Activated CD8-positive, alpha-beta T cell treated with anti-CD3 and anti-CD28 coated beads for 36 hours (primary cell): ENCODE results near the gene ADCY9. TPM values are rescaled to one million over a fixed set of nuclear protein-coding genes. Genes with fewer than 3 reads are reported as not detected.

Source experiments
- ATAC-seq: fragments of 200-7000 bp; cut with Tn5 transposase; one replicate; pipeline ENCODE4 v1.10.0; 2021; ENCODE audit warnings: mild to moderate bottlenecking, moderate library complexity
- CTCF ChIA-PET: fragments of 350-600 bp; sonication (Branson Sonifier 250); formaldehyde crosslinking; loops from one replicate; lab custom pipeline; 2021; ENCODE audit warnings: antibody characterized with exemption; lab: Charles Lee
- POLR2A ChIA-PET: fragments of 350-600 bp; sonication (Branson Sonifier 250); formaldehyde crosslinking; loops from one replicate; lab custom pipeline; 2021; ENCODE audit warnings: antibody characterized with exemption; lab: Charles Lee
- DNase-seq: peaks from one replicate; pipeline ENCODE4 v3.0.0-alpha.2; 2020
- H3K27ac Mint-ChIP-seq: one replicate; pipeline ENCODE4 v1.8.0; 2021; ENCODE audit warnings: mild to moderate bottlenecking, mixed read lengths
- H3K27me3 Mint-ChIP-seq: one replicate; pipeline ENCODE4 v1.8.0; 2021; ENCODE audit warnings: mixed read lengths
- H3K36me3 Mint-ChIP-seq: one replicate; pipeline ENCODE4 v1.8.0; 2021; ENCODE audit warnings: low read depth, mixed read lengths
- H3K4me1 Mint-ChIP-seq: one replicate; pipeline ENCODE4 v1.8.0; 2021; ENCODE audit warnings: low read depth, mixed read lengths
- H3K4me3 Mint-ChIP-seq: one replicate; pipeline ENCODE4 v1.8.0; 2021; ENCODE audit warnings: mild to moderate bottlenecking, moderate library complexity, mixed read lengths
- H3K9me3 Mint-ChIP-seq: one replicate; pipeline ENCODE4 v1.8.0; 2021; ENCODE audit warnings: mixed read lengths
- intact Hi-C: fragments of 100-400 bp; cut with micrococcal nuclease; formaldehyde crosslinking; loops from one replicate; pipeline ENCODE4 v1.10.0; 2022
- total RNA-seq, 2 experiments: library from RNA; stranded (reverse); gene quantifications; one replicate each; pipeline ENCODE4 v1.2.3, GENCODE V29; 2021
- TF ChIP-seq, protein P1 (sequence below): fragments of 200-600 bp; IDR thresholded peaks from one replicate; pipeline ENCODE4 v1.8.0; 2022; ENCODE audit warnings: antibody characterized with exemption, mild to moderate bottlenecking

Gene ADCY9
- total RNA-seq, 2 experiments from 2014 or later = 4.1 to 4.8 TPM

DNA sequence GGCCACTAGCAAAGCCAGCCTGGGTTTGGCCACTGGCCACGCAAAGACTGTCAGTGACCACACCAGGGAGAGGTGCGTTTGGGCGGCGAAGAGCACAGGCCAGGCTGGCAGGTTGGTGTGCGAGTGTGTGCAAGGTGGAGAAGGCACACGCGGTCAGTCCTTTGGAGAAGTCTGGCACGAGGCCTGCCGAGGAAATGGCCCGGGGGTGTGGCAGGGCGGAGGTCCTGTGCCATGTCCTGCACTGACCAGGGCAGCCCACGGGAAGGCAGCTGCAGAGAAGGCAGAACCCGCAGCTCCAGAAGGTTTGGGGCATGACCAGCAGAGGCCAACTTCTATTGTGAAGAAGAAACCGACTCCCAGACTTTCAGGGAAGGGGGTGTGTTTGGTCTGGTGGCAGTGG is 90.8 kb downstream of the ADCY9 start:
- Mint-ChIP-seq H3K4me3 (no peak overlapping the region), H3K4me1 (no peaks in the 10 kb centered on the region), H3K9me3 (no peaks in the 10 kb centered on the region), H3K36me3 (peaks cover 3% of the 10 kb centered on the region), H3K27ac (no peak overlapping the region), H3K27me3 (no peaks in the 10 kb centered on the region)
- intact Hi-C loops = no loop called here
- ATAC-seq (no peak), DNase-seq (no peak)
- ChIA-PET CTCF (interaction anchor here (1.1 kb wide), 1 partner anchor 85 kb away, joined by 3 read pairs; no protein-coding TSS in a partner anchor), POLR2A (no interaction called here)
- TF ChIP-seq, protein P1, sequence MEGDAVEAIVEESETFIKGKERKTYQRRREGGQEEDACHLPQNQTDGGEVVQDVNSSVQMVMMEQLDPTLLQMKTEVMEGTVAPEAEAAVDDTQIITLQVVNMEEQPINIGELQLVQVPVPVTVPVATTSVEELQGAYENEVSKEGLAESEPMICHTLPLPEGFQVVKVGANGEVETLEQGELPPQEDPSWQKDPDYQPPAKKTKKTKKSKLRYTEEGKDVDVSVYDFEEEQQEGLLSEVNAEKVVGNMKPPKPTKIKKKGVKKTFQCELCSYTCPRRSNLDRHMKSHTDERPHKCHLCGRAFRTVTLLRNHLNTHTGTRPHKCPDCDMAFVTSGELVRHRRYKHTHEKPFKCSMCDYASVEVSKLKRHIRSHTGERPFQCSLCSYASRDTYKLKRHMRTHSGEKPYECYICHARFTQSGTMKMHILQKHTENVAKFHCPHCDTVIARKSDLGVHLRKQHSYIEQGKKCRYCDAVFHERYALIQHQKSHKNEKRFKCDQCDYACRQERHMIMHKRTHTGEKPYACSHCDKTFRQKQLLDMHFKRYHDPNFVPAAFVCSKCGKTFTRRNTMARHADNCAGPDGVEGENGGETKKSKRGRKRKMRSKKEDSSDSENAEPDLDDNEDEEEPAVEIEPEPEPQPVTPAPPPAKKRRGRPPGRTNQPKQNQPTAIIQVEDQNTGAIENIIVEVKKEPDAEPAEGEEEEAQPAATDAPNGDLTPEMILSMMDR = no peak

DNA sequence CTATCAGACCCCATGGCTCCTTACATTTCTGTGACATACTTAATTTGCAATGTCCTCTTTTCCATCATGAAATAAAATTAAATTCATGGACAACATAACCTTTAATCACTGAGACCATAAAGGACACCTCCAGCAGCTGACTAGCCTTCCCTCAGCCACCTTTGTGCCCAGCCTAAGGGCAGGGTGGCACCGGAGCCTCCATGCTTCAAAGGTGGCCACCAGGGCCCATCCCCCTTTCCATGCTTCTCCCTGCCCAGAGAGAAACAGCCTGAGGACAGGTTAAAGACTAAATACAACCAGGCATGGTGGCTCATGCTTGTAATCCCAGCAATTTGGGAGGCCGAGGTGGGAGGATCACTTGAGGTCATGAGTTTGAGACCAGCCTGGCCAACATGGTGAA is 94.3 kb downstream of the ADCY9 start:
- H3K36me3 Mint-ChIP-seq = peaks cover 3% of the 10 kb centered on the region
- H3K4me1 Mint-ChIP-seq = peaks cover 4% of the 10 kb centered on the region
- H3K4me3 Mint-ChIP-seq = no peak overlapping the region
- ATAC-seq = no peak
- POLR2A ChIA-PET = no interaction called here
- TF ChIP-seq, protein P1 = no peak
- no peaks in the 10 kb centered on the region for H3K27me3 Mint-ChIP-seq
- H3K27ac Mint-ChIP-seq = no peak overlapping the region
- CTCF ChIA-PET = interaction anchor here (1.4 kb wide), 1 partner anchor 232 kb away, joined by 3 read pairs; no protein-coding TSS in a partner anchor
- H3K9me3 Mint-ChIP-seq = no peaks in the 10 kb centered on the region
- DNase-seq = no peak
- intact Hi-C loops = no loop called here

DNA sequence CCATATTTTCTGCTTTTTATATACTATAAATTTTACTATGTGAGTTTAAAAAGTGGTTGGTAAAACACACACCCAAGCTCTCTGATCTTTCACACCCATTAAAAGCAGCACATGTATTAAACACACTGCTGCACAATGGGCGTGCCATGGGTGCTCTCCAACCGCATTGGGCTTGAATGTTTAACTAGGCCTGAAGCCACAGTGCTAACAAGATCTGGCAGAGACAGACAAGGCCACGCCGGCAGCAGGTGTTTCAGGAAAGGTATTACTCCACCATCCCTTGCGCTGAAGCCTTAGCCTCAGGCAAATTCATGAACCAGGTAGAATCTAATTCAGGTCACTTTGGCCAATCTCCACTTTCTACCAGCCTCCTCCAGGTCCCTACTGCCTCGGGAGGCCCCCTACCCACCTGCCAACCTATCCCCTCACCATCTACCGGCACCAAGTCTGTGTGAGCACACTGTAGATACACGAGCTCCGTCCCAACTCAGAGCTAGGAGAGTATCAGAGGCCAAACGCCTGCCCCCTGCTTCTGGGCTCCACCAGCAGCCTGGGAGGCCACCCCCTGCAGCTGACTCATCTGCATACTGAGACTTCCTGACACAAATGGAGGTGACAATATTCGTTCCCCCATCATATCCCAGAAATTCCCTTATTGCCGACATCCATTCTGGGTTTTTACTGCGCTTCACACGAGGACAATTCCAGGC is 95.0 kb downstream of the ADCY9 start:
- no peak overlapping the region for H3K27ac Mint-ChIP-seq
- POLR2A ChIA-PET = no interaction called here
- H3K9me3 Mint-ChIP-seq = no peaks in the 10 kb centered on the region
- CTCF ChIA-PET = interaction anchor here (1.4 kb wide), 1 partner anchor 233 kb away, joined by 3 read pairs; no protein-coding TSS in a partner anchor
- H3K36me3 Mint-ChIP-seq = peaks cover 3% of the 10 kb centered on the region
- intact Hi-C loops = no loop called here
- no peak for ATAC-seq
- no peaks in the 10 kb centered on the region for H3K27me3 Mint-ChIP-seq
- TF ChIP-seq, protein P1 = no peak
- peaks cover 4% of the 10 kb centered on the region for H3K4me1 Mint-ChIP-seq
- no peak for DNase-seq
- H3K4me3 Mint-ChIP-seq = no peak overlapping the region

DNA sequence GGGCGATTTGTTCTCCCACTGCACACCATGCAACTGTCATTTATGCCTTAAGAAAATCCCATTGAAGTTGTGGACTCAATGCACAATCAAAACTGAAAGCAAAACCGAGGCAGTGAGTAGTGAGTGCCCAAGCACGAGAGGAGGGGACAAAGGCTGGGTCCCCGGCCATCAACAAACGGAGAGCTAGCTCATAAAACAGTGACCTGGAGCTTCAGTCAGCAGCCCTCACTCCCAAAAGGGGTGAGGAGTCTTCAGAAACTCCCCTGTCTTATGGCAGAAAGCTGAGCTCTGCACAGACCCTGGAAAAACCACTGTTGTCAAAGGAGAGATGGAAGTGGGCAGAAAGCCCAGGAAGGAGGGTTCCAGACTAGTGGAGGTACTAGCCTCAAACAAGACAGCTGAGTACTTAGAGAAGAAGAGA is 96.9 kb downstream of the ADCY9 start:
- Mint-ChIP-seq H3K4me3 (peak overlapping the region; percentile 21), H3K27ac (peak overlapping the region; percentile 20)
- CTCF ChIA-PET = no interaction called here

DNA sequence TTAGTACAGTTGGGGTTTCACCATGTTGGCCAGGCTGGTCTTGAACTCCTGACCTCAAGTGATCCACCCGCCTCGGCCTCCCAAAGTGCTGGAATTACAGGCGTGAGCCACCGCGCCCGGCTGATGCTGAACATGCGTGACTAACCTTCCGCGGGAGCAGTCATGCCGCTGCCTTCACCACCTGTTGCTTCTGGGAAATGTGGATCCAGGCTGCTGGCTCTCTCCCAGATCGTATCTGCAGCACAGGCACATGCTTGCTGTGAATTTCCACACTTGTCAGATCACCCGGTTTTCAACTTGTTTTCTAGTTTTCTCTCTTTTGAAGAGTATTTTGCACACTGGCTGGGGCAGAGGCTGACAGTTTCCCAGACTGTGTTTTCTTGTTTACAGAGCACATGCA is 97.9 kb downstream of the ADCY9 start:
- intact Hi-C loops = no loop called here
- Mint-ChIP-seq H3K9me3 (no peaks in the 10 kb centered on the region), H3K27ac (no peak overlapping the region), H3K27me3 (no peaks in the 10 kb centered on the region), H3K4me3 (no peak overlapping the region), H3K36me3 (no peaks in the 10 kb centered on the region), H3K4me1 (peaks cover 4% of the 10 kb centered on the region)
- POLR2A ChIA-PET = no interaction called here
- ATAC-seq (no peak), DNase-seq (no peak)
- CTCF ChIA-PET = no interaction called here
- TF ChIP-seq, protein P1 = no peak

More for the DNA sequence above, 96.9 kb downstream of the ADCY9 start:
- POLR2A ChIA-PET = no interaction called here
- DNase-seq = no peak
- Mint-ChIP-seq H3K4me1 (peaks cover 4% of the 10 kb centered on the region), H3K27me3 (no peaks in the 10 kb centered on the region), H3K9me3 (no peaks in the 10 kb centered on the region), H3K36me3 (no peaks in the 10 kb centered on the region)
- TF ChIP-seq, protein P1 = no peak
- ATAC-seq = no peak
- intact Hi-C loops = no loop called here
